H9 (cell line): ENCODE data around the gene SAFB. TPM values are rescaled to one million over a fixed set of nuclear protein-coding genes. Genes with fewer than 3 reads are reported as not detected.

Experiments
- DNase-seq: peaks from one replicate; pipeline ENCODE4 v3.0.0-alpha.2; 2017
- H2AFZ ChIP-seq: one replicate; pipeline ENCODE4 v1.6.1; 2013; ENCODE audit warnings: mild to moderate bottlenecking, low read length, control low read depth, moderate library complexity
- H2AK5ac ChIP-seq: 2 replicates; pipeline ENCODE4 v1.6.1; 2013; ENCODE audit warnings: low read length, control low read depth, mixed read lengths; ENCODE audit not compliant: insufficient read length
- H2BK120ac ChIP-seq: one replicate; pipeline ENCODE4 v1.6.1; 2013; ENCODE audit warnings: low read depth, mild to moderate bottlenecking, low read length, control low read depth, inconsistent platforms; ENCODE audit not compliant: poor library complexity, severe bottlenecking
- H2BK12ac ChIP-seq: 2 replicates; pipeline ENCODE4 v1.6.1; 2013; ENCODE audit warnings: low read length, control low read depth, mixed read lengths, low read depth; ENCODE audit not compliant: insufficient read length
- H2BK15ac ChIP-seq: 2 replicates; pipeline ENCODE4 v1.6.1; 2013; ENCODE audit warnings: low read depth, low read length, control low read depth
- H2BK20ac ChIP-seq: one replicate; pipeline ENCODE4 v1.6.1; 2013; ENCODE audit warnings: low read depth, mild to moderate bottlenecking, low read length, control low read depth, inconsistent platforms; ENCODE audit not compliant: poor library complexity, severe bottlenecking
- H2BK5ac ChIP-seq: 2 replicates; pipeline ENCODE4 v1.6.1; 2013; ENCODE audit warnings: low read length, control low read depth, mixed read lengths; ENCODE audit not compliant: insufficient read length
- H3K14ac ChIP-seq: 2 replicates; pipeline ENCODE4 v1.6.1; 2013; ENCODE audit warnings: low read length, control low read depth; ENCODE audit not compliant: insufficient read depth
- H3K18ac ChIP-seq: 2 replicates; pipeline ENCODE4 v1.6.1; 2013; ENCODE audit warnings: low read depth, mild to moderate bottlenecking, mixed read lengths, low read length, control low read depth; ENCODE audit not compliant: insufficient read length
- H3K23ac ChIP-seq: 2 replicates; pipeline ENCODE4 v1.6.1; 2013; ENCODE audit warnings: low read length, control low read depth, mixed read lengths, low read depth; ENCODE audit not compliant: insufficient read length
- H3K23me2 ChIP-seq: 2 replicates; pipeline ENCODE4 v1.6.1; 2013; ENCODE audit warnings: low read depth, mild to moderate bottlenecking, mixed read lengths, low read length, control low read depth; ENCODE audit not compliant: insufficient read length, poor library complexity, severe bottlenecking
- H3K27ac ChIP-seq: 2 replicates; pipeline ENCODE4 v1.5.1; 2013; ENCODE audit warnings: low read length, control low read depth, mixed read lengths, low read depth; ENCODE audit not compliant: insufficient read length
- H3K27me3 ChIP-seq: 2 replicates; pipeline ENCODE4 v1.6.1; 2013; ENCODE audit warnings: low read length, control low read depth, inconsistent platforms; ENCODE audit not compliant: insufficient read depth
- H3K4ac ChIP-seq: 2 replicates; pipeline ENCODE4 v1.6.1; 2013; ENCODE audit warnings: low read depth, mild to moderate bottlenecking, control low read depth, inconsistent platforms, low read length, moderate library complexity
- H3K4me1 ChIP-seq: 2 replicates; pipeline ENCODE4 v1.6.1; 2013; ENCODE audit warnings: low read length, control low read depth, inconsistent platforms; ENCODE audit not compliant: insufficient read depth
- H3K4me2 ChIP-seq: 2 replicates; pipeline ENCODE4 v1.6.1; 2013; ENCODE audit warnings: low read length, control low read depth, mixed read lengths; ENCODE audit not compliant: insufficient read length, insufficient read depth
- H3K56ac ChIP-seq: 2 replicates; pipeline ENCODE4 v1.6.1; 2013; ENCODE audit warnings: low read depth, mild to moderate bottlenecking, mixed read lengths, low read length, control low read depth; ENCODE audit not compliant: insufficient read length
- H3K79me1 ChIP-seq: 2 replicates; pipeline ENCODE4 v1.6.1; 2013; ENCODE audit warnings: low read depth, mild to moderate bottlenecking, moderate library complexity, low read length, control low read depth, inconsistent platforms; ENCODE audit not compliant: insufficient read depth, poor library complexity, severe bottlenecking
- H3K79me2 ChIP-seq: 2 replicates; pipeline ENCODE4 v1.6.1; 2013; ENCODE audit warnings: low read length, control low read depth, inconsistent platforms; ENCODE audit not compliant: insufficient read depth
- H3K9ac ChIP-seq: 2 replicates; pipeline ENCODE4 v1.6.1; 2013; ENCODE audit warnings: low read length, control low read depth, mixed read lengths; ENCODE audit not compliant: insufficient read length; ENCODE audit errors: extremely low read depth
- H3K9me3 ChIP-seq: one replicate; pipeline ENCODE4 v1.6.1; 2013; ENCODE audit warnings: low read depth, low read length, inconsistent platforms; ENCODE audit not compliant: control insufficient read depth
- H3T11ph ChIP-seq: one replicate; pipeline ENCODE4 v1.6.1; 2013; ENCODE audit warnings: mild to moderate bottlenecking, low read length, control low read depth, inconsistent platforms
- H4K20me1 ChIP-seq: one replicate; pipeline ENCODE4 v1.6.1; 2013; ENCODE audit not compliant: control insufficient read depth, insufficient read length, insufficient read depth
- H4K5ac ChIP-seq: 2 replicates; pipeline ENCODE4 v1.6.1; 2013; ENCODE audit warnings: low read depth, mild to moderate bottlenecking, mixed read lengths, low read length, control low read depth; ENCODE audit not compliant: insufficient read length
- H4K8ac ChIP-seq: replicated peaks from 2 replicates; pipeline ENCODE4 v1.6.1; 2013; ENCODE audit warnings: low read length, control low read depth, mixed read lengths, low read depth; ENCODE audit not compliant: insufficient read length
- H4K91ac ChIP-seq: 2 replicates; pipeline ENCODE4 v1.6.1; 2013; ENCODE audit warnings: low read depth, mild to moderate bottlenecking, moderate library complexity, mixed read lengths, low read length, control low read depth; ENCODE audit not compliant: insufficient read length
- H3K27ac Mint-ChIP-seq, 3 experiments: 2 replicates in 2 of 3; 3 replicates in 1 of 3; pipeline ENCODE4 v1.8.0; 2020 to 2021; ENCODE audit warnings: mixed read lengths in 3 of 3, mild to moderate bottlenecking in 1 of 3, moderate library complexity in 1 of 3
- H3K27me3 Mint-ChIP-seq: 2 replicates; pipeline ENCODE4 v1.8.0; 2021; ENCODE audit warnings: low read depth, mild to moderate bottlenecking, moderate library complexity, mixed read lengths
- H3K36me3 Mint-ChIP-seq, 3 experiments: 2 replicates in 2 of 3; 3 replicates in 1 of 3; pipeline ENCODE4 v1.8.0; 2020 to 2021; ENCODE audit warnings: low read depth in 3 of 3, mixed read lengths in 3 of 3; ENCODE audit not compliant: insufficient read depth in 1 of 3
- H3K4me1 Mint-ChIP-seq, 2 experiments: 2 replicates each; pipeline ENCODE4 v1.8.0; 2020; ENCODE audit warnings: mixed read lengths in 2 of 2
- H3K4me3 Mint-ChIP-seq, 2 experiments: 2 replicates in 1 of 2; 3 replicates in 1 of 2; pipeline ENCODE4 v1.8.0; 2020 to 2021; ENCODE audit warnings: mild to moderate bottlenecking in 2 of 2, mixed read lengths in 2 of 2, moderate library complexity in 1 of 2
- H3K9me3 Mint-ChIP-seq, 2 experiments: 2 replicates in 1 of 2; 3 replicates in 1 of 2; pipeline ENCODE4 v1.8.0; 2020; ENCODE audit warnings: mild to moderate bottlenecking in 2 of 2, mixed read lengths in 2 of 2, moderate library complexity in 1 of 2
- WGBS: extraction: QIAGEN DNeasy Blood & Tissue Kit; methylation state at CpG from one replicate; pipeline ENCODE4 v1.1.7; 2013; ENCODE audit warnings: missing lambda C conversion rate, low lambda C conversion rate, mixed read lengths; ENCODE audit not compliant: insufficient read length; ENCODE audit errors: extremely low coverage; 5-methylcytosine and 5-hydroxymethylcytosine counted together
- total RNA-seq: library from RNA; stranded (reverse); gene quantifications from 2 replicates; pipeline ENCODE4 v1.2.1, GENCODE V29; 2021
- TF ChIP-seq, protein P1 (sequence below): fragments of 200-600 bp; sonication (generic); conservative IDR thresholded peaks from 3 replicates; pipeline ENCODE4 v1.8.0; 2021; ENCODE audit warnings: antibody characterized with exemption, mild to moderate bottlenecking

The SAFB gene
- total RNA-seq, 1 experiment from 2014 or later, result 110 TPM

DNA sequence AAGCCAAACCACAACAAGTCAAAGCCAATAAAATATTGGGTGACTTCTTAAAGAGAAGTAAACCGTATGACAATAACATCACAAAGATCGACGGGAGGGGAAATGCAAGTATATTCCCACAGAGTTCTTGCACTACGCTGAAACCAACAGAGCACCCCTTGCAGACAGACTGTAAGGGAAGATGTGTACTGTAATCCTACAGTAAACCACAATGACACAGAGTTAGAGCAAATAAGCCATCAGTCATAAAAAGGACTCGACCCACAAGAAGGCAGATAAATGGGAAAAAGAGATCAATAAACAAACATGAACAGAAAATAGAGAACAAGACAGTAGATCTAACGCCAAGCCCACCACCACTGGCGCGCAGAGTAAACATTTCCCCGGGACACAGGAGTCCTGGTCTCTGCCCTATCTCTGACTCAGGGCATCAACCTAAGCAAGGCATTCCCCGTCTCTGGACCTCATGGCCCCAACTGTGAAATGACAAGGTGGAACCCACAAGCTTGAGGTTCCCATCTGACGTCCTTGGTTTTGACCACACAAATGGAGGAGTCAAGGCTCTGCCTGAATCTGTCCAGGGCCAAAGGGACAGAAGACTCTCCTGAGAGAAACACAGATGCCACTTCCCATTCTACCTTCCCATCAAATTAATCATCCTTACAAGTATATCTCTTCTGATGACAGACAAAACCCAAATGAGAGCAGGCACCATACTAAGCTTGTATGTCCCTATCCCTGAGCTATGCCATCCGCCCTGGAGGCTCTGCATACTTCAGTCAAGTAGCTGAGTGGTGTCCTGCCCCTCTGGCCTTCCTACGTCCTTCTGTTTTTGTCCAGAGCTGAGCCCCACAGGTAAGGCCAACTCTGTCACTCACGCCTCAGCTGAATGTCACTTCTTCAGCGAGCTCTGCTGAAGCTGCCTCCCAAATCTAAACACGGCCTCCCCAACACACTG lies 15.3 kb upstream of the SAFB start:
- no peak for DNase-seq
- no peak overlapping the region for H3K9ac ChIP-seq
- H3K79me2 ChIP-seq, result no peaks in the 10 kb centered on the region; the same call in 1 of the 2 replicates
- no peak overlapping the region for H2BK12ac ChIP-seq
- H3K27ac ChIP-seq, result no peak overlapping the region
- no peak overlapping the region for H3K56ac ChIP-seq
- no peak overlapping the region for H2BK15ac ChIP-seq
- no peaks in the 10 kb centered on the region for H3K27me3 ChIP-seq
- no peak overlapping the region for H4K5ac ChIP-seq
- Mint-ChIP-seq H3K4me3 (no peak overlapping the region), H3K36me3 (peaks cover 39 to 88% (median 81%) of the 10 kb centered on the region in 3 experiments; a peak in 6 of 7 replicates), H3K27me3 (no peaks in the 10 kb centered on the region), H3K27ac (no peak overlapping the region), H3K4me1 (no peaks in the 10 kb centered on the region), H3K9me3 (no peaks in the 10 kb centered on the region)
- H4K20me1 ChIP-seq, result no peaks in the 10 kb centered on the region
- H4K91ac ChIP-seq, result no peak overlapping the region
- H2BK5ac ChIP-seq, result no peak overlapping the region
- no peaks in the 10 kb centered on the region for H3K9me3 ChIP-seq
- no peak overlapping the region for H2AFZ ChIP-seq
- peaks cover 2% of the 10 kb centered on the region for H3K79me1 ChIP-seq
- TF ChIP-seq, protein P1, sequence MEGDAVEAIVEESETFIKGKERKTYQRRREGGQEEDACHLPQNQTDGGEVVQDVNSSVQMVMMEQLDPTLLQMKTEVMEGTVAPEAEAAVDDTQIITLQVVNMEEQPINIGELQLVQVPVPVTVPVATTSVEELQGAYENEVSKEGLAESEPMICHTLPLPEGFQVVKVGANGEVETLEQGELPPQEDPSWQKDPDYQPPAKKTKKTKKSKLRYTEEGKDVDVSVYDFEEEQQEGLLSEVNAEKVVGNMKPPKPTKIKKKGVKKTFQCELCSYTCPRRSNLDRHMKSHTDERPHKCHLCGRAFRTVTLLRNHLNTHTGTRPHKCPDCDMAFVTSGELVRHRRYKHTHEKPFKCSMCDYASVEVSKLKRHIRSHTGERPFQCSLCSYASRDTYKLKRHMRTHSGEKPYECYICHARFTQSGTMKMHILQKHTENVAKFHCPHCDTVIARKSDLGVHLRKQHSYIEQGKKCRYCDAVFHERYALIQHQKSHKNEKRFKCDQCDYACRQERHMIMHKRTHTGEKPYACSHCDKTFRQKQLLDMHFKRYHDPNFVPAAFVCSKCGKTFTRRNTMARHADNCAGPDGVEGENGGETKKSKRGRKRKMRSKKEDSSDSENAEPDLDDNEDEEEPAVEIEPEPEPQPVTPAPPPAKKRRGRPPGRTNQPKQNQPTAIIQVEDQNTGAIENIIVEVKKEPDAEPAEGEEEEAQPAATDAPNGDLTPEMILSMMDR, result no peak
- H3K4me1 ChIP-seq, result no peaks in the 10 kb centered on the region
- no peaks in the 10 kb centered on the region for H3K23me2 ChIP-seq
- no peak overlapping the region for H3K4ac ChIP-seq
- H3K23ac ChIP-seq, result no peak overlapping the region
- no peak overlapping the region for H2AK5ac ChIP-seq
- no peak overlapping the region for H3T11ph ChIP-seq
- no peak overlapping the region for H3K14ac ChIP-seq
- H3K18ac ChIP-seq, result no peak overlapping the region
- H3K4me2 ChIP-seq, result no peak overlapping the region
- H2BK120ac ChIP-seq, result no peak overlapping the region
- H2BK20ac ChIP-seq, result no peak overlapping the region
- WGBS, result no CpG with 5 or more reads among the region's 16 CpGs
- no peak overlapping the region for H4K8ac ChIP-seq
